ENCODE results near the gene CFAP74.

- TF ChIP-seq POLR2A (IDR thresholded peaks at IDR 0.05; ENCODE audit: low read depth, low read length) (no peak), POLR2AphosphoS5 (IDR thresholded peaks at IDR 0.05; ENCODE audit: low read depth, low read length) (no peak), TAF1 (IDR thresholded peaks at IDR 0.05; ENCODE audit: borderline replicate concordance, low read depth, low read length) (no peak)
These were observed 46.7 kb downstream of the CFAP74 start for GRCh38 chr1:1956586-1957532.

All from GM12892 (cell line).